HG02970 (cell line): ENCODE results near the gene ZFYVE21.

ENCODE experiments used
- ATAC-seq: cut with Tn5 transposase; IDR thresholded peaks from one replicate; pipeline ENCODE4 v1.9.1; 2021; ENCODE audit warnings: mild to moderate bottlenecking, moderate library complexity, moderate number of reproducible peaks; ENCODE audit not compliant: unreplicated experiment, low FRiP score

ZFYVE21 gene

GRCh38 chr14:103721334-103722120 is 5.9 kb downstream of the ZFYVE21 start:
- no peak for ATAC-seq

GRCh38 chr14:103723748-103724081 is 8.1 kb downstream of the ZFYVE21 start:
- no peak for ATAC-seq

GRCh38 chr14:103724116-103724515 is 8.5 kb downstream of the ZFYVE21 start:
- no peak for ATAC-seq

- ATAC-seq = no peak
Observed at GRCh38 chr14:103725001-103725682, 9.5 kb downstream of the ZFYVE21 start.

- no peak for ATAC-seq
Observed at GRCh38 chr14:103725739-103726395, 10.3 kb downstream of the ZFYVE21 start.

- ATAC-seq = no peak
Observed at GRCh38 chr14:103726474-103726873, 10.9 kb downstream of the ZFYVE21 start.

GRCh38 chr14:103727313-103727980 is 11.8 kb downstream of the ZFYVE21 start:
- ATAC-seq = no peak

- ATAC-seq = no peak
Observed at GRCh38 chr14:103728141-103728540, 12.5 kb downstream of the ZFYVE21 start.

GRCh38 chr14:103728721-103729120 is 13.1 kb downstream of the ZFYVE21 start:
- no peak for ATAC-seq

GRCh38 chr14:103729496-103730448 is 14.2 kb downstream of the ZFYVE21 start:
- no peak for ATAC-seq

GRCh38 chr14:103730490-103731035 is 15.0 kb downstream of the ZFYVE21 start:
- no peak for ATAC-seq

- ATAC-seq = no peak
Observed at GRCh38 chr14:103731481-103731880, 15.9 kb downstream of the ZFYVE21 start.

GRCh38 chr14:103731916-103732867 is 16.6 kb downstream of the ZFYVE21 start:
- ATAC-seq = no peak

- ATAC-seq = no peak
Observed at GRCh38 chr14:103732868-103733620, 17.4 kb downstream of the ZFYVE21 start.

GRCh38 chr14:103733651-103734050 is 18.0 kb downstream of the ZFYVE21 start:
- no peak for ATAC-seq

GRCh38 chr14:103734081-103734888 is 18.7 kb downstream of the ZFYVE21 start:
- ATAC-seq = no peak

- no peak for ATAC-seq
Observed at GRCh38 chr14:103735022-103735421, 19.4 kb downstream of the ZFYVE21 start.
